HEK293 (cell line): ENCODE data around the gene RTP4.

Experiments used
- CTCF ChIA-PET: fragments of 350-600 bp; formaldehyde crosslinking; extraction: SDS; loops from one replicate; lab custom pipeline; 2021; ENCODE audit warnings: antibody characterized with exemption; lab: Yijun Ruan, JAX
- POLR2A ChIA-PET: fragments of 300-600 bp; formaldehyde crosslinking; extraction: SDS; loops from one replicate; lab custom pipeline; 2020; ENCODE audit warnings: antibody characterized with exemption, inconsistent platforms; lab: Yijun Ruan, JAX
- H3K27ac ChIP-seq: fragments of 200-500 bp; sonication (Bioruptor generic); 2 replicates; pipeline ENCODE4 v1.5.1; 2014; ENCODE audit warnings: low read depth, low read length, control low read depth, inconsistent platforms; ENCODE audit errors: extremely low read depth
- H3K36me3 ChIP-seq, 2 experiments: fragments of 200-500 bp in 1 of 2; sonication (Bioruptor generic) in 1 of 2; 1 replicate in 1 of 2; 2 replicates in 1 of 2; pipeline ENCODE4 v1.5.1; 2014 to 2017; ENCODE audit warnings: inconsistent platforms in 2 of 2, low read length in 2 of 2; ENCODE audit not compliant: control insufficient read depth in 2 of 2, insufficient read depth in 1 of 2
- H3K4me1 ChIP-seq: fragments of 200-500 bp; sonication (Bioruptor generic); 2 replicates; pipeline ENCODE4 v1.5.1; 2014; ENCODE audit warnings: mild to moderate bottlenecking, low read length, inconsistent platforms; ENCODE audit not compliant: control insufficient read depth, insufficient read depth
- H3K4me3 ChIP-seq: 2 replicates; pipeline ENCODE4 v1.5.1; 2011; ENCODE audit warnings: low read depth, mild to moderate bottlenecking, control low read depth, low read length, moderate library complexity
- H3K9me3 ChIP-seq: fragments of 200-500 bp; sonication (Bioruptor generic); 2 replicates; pipeline ENCODE4 v1.5.1; 2014; ENCODE audit warnings: low read depth, low read length, inconsistent platforms; ENCODE audit not compliant: control insufficient read depth, insufficient read depth
- HOXC10 ChIP-seq: sonication (generic); formaldehyde crosslinking; IDR thresholded peaks from 2 replicates; pipeline ENCODE4 v1.8.1; 2023; ENCODE audit warnings: mild to moderate bottlenecking, missing genetic modification reagents
- OVOL3 ChIP-seq: fragments of 450-650 bp; formaldehyde crosslinking; IDR thresholded peaks from 2 replicates; pipeline ENCODE4 v1.5.1; 2016; ENCODE audit warnings: missing biosample characterization, missing genetic modification characterization
- YY1 ChIP-seq: fragments of 450-650 bp; formaldehyde crosslinking; IDR thresholded peaks from 2 replicates; pipeline ENCODE4 v1.5.1; 2018; ENCODE audit warnings: missing biosample characterization, missing genetic modification characterization
- ZNF112 ChIP-seq: fragments of 450-650 bp; formaldehyde crosslinking; IDR thresholded peaks from 2 replicates; pipeline ENCODE4 v1.5.0; 2017; ENCODE audit warnings: missing biosample characterization, missing genetic modification characterization
- ZNF133 ChIP-seq: fragments of 450-650 bp; formaldehyde crosslinking; IDR thresholded peaks from 2 replicates; pipeline ENCODE4 v1.5.1; 2016; ENCODE audit warnings: missing biosample characterization, missing genetic modification characterization
- ZNF155 ChIP-seq: fragments of 450-650 bp; formaldehyde crosslinking; IDR thresholded peaks from 2 replicates; pipeline ENCODE4 v1.5.1; 2016; ENCODE audit warnings: missing biosample characterization, missing genetic modification characterization
- ZNF510 ChIP-seq: fragments of 450-650 bp; formaldehyde crosslinking; IDR thresholded peaks from 2 replicates; pipeline ENCODE4 v1.5.1; 2018; ENCODE audit warnings: mild to moderate bottlenecking, missing genetic modification characterization, missing biosample characterization; ENCODE audit not compliant: insufficient replicate concordance
- ZNF548 ChIP-seq: fragments of 450-650 bp; formaldehyde crosslinking; IDR thresholded peaks from 2 replicates; pipeline ENCODE4 v1.5.1; 2016; ENCODE audit warnings: missing biosample characterization, missing genetic modification characterization
- ZNF596 ChIP-seq: fragments of 450-650 bp; IDR thresholded peaks from 2 replicates; pipeline ENCODE4 v1.5.0; 2018; ENCODE audit warnings: missing biosample characterization, mild to moderate bottlenecking, missing genetic modification characterization, moderate library complexity
- ZSCAN23 ChIP-seq: fragments of 450-650 bp; formaldehyde crosslinking; IDR thresholded peaks from 2 replicates; pipeline ENCODE4 v1.5.1; 2016; ENCODE audit warnings: missing biosample characterization, missing genetic modification characterization
- TF ChIP-seq, protein P1 (sequence below): IDR thresholded peaks from 2 replicates; pipeline ENCODE4 v1.6.1; 2011; ENCODE audit warnings: mild to moderate bottlenecking, low read depth, low read length, borderline replicate concordance
- TF ChIP-seq, protein P2 (sequence below): fragments of 450-650 bp; formaldehyde crosslinking; IDR thresholded peaks from 2 replicates; pipeline ENCODE4 v1.5.1; 2016; ENCODE audit warnings: missing biosample characterization, missing genetic modification characterization
- TF ChIP-seq, protein P3 (sequence below): fragments of 450-650 bp; formaldehyde crosslinking; IDR thresholded peaks from 2 replicates; pipeline ENCODE4 v1.5.1; 2017; ENCODE audit warnings: missing biosample characterization, missing genetic modification characterization
- TF ChIP-seq, protein P4 (sequence below): fragments of 450-650 bp; formaldehyde crosslinking; IDR thresholded peaks from 2 replicates; pipeline ENCODE4 v1.5.1; 2016; ENCODE audit warnings: missing biosample characterization, missing genetic modification characterization
- TF ChIP-seq, protein P5 (sequence below): fragments of 450-650 bp; formaldehyde crosslinking; IDR thresholded peaks from 2 replicates; pipeline ENCODE4 v1.5.1; 2017; ENCODE audit warnings: missing biosample characterization, missing genetic modification characterization
- TF ChIP-seq, protein P6 (sequence below): fragments of 450-650 bp; formaldehyde crosslinking; IDR thresholded peaks from 2 replicates; pipeline ENCODE4 v1.5.1; 2016; ENCODE audit warnings: missing biosample characterization, missing genetic modification characterization

The RTP4 gene

DNA sequence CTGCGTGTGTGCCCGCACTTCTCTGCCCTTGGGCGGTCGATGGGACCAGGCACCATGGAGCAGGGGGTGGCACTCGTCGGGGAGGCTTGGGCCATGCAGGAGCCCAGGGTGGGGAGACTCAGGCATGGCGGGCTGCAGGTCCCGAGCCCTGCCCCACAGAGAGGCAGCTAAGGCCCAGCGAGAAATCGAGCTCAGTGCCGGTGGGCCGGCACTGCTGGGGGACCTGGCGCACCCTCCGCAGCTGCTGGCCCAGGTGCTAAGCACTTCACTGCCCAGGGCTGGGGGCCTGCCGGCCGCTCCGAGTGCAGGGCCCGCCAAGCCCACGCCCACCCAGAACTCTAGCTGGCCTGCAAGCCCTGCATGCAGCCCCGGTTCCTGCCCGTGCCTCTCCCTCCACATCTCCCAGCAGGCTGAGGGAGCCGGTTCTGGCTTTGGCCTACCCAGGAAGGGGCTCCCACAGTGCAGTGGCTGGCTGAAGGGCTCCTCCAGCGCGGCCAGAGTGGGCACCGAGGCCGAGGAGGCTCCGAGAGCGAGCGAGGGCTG lies 553 bp upstream of the RTP4 start (continued):
- TF ChIP-seq, protein P1, sequence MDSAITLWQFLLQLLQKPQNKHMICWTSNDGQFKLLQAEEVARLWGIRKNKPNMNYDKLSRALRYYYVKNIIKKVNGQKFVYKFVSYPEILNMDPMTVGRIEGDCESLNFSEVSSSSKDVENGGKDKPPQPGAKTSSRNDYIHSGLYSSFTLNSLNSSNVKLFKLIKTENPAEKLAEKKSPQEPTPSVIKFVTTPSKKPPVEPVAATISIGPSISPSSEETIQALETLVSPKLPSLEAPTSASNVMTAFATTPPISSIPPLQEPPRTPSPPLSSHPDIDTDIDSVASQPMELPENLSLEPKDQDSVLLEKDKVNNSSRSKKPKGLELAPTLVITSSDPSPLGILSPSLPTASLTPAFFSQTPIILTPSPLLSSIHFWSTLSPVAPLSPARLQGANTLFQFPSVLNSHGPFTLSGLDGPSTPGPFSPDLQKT = no peak
- TF ChIP-seq, protein P2, sequence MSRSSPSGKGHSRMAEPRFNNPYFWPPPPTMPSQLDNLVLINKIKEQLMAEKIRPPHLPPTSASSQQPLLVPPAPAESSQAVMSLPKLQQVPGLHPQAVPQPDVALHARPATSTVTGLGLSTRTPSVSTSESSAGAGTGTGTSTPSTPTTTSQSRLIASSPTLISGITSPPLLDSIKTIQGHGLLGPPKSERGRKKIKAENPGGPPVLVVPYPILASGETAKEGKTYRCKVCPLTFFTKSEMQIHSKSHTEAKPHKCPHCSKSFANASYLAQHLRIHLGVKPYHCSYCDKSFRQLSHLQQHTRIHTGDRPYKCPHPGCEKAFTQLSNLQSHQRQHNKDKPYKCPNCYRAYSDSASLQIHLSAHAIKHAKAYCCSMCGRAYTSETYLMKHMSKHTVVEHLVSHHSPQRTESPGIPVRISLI (tag by site-specific recombination) = no peak
- no peak for TF ChIP-seq ZNF155
- no peak for TF ChIP-seq ZNF510 (tag by site-specific recombination)

DNA sequence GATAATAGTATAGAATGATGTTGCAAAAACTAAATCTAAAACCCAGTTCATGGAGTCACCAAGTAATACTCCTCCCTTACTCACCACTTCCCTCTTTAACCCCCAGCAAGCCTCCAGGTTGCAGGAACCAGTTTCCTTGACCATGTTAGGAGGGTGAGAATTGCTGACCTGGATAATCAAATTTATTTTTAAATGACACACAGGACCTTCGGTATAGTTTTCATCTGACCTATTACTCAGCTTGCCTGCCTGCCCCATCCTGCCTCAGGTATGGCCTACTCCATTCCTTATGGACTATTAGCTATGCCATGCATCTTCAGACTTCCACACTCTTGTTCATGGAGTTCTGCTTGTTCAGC lies 883 bp downstream of the RTP4 start:
- Histone ChIP-seq H3K27ac (no peak overlapping the region), H3K4me3 (no peak overlapping the region), H3K4me1 (no peaks in the 10 kb centered on the region), H3K9me3 (no peaks in the 10 kb centered on the region), H3K36me3 (no peaks in the 10 kb centered on the region)
- CTCF ChIA-PET = no interaction called here
- TF ChIP-seq ZNF133 = no peak
- TF ChIP-seq, protein P3, sequence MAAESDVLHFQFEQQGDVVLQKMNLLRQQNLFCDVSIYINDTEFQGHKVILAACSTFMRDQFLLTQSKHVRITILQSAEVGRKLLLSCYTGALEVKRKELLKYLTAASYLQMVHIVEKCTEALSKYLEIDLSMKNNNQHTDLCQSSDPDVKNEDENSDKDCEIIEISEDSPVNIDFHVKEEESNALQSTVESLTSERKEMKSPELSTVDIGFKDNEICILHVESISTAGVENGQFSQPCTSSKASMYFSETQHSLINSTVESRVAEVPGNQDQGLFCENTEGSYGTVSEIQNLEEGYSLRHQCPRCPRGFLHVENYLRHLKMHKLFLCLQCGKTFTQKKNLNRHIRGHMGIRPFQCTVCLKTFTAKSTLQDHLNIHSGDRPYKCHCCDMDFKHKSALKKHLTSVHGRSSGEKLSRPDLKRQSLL (tag by site-specific recombination) = no peak
- TF ChIP-seq ZNF548 (tag by site-specific recombination) = no peak
- no peak for TF ChIP-seq ZSCAN23 (tag by site-specific recombination)
- no peak for TF ChIP-seq HOXC10 (CRISPR knock-in tag)
- TF ChIP-seq, protein P4, sequence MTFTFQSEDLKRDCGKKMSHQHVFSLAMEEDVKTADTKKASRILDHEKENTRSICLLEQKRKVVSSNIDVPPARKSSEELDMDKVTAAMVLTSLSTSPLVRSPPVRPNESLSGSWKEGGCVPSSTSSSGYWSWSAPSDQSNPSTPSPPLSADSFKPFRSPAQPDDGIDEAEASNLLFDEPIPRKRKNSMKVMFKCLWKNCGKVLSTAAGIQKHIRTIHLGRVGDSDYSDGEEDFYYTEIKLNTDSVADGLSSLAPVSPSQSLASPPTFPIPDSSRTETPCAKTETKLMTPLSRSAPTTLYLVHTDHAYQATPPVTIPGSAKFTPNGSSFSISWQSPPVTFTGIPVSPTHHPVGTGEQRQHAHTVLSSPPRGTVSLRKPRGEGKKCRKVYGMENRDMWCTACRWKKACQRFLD (tag by site-specific recombination) = no peak
- TF ChIP-seq, protein P5, sequence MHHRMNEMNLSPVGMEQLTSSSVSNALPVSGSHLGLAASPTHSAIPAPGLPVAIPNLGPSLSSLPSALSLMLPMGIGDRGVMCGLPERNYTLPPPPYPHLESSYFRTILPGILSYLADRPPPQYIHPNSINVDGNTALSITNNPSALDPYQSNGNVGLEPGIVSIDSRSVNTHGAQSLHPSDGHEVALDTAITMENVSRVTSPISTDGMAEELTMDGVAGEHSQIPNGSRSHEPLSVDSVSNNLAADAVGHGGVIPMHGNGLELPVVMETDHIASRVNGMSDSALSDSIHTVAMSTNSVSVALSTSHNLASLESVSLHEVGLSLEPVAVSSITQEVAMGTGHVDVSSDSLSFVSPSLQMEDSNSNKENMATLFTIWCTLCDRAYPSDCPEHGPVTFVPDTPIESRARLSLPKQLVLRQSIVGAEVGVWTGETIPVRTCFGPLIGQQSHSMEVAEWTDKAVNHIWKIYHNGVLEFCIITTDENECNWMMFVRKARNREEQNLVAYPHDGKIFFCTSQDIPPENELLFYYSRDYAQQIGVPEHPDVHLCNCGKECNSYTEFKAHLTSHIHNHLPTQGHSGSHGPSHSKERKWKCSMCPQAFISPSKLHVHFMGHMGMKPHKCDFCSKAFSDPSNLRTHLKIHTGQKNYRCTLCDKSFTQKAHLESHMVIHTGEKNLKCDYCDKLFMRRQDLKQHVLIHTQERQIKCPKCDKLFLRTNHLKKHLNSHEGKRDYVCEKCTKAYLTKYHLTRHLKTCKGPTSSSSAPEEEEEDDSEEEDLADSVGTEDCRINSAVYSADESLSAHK (tag by site-specific recombination) = no peak
- TF ChIP-seq, protein P6, sequence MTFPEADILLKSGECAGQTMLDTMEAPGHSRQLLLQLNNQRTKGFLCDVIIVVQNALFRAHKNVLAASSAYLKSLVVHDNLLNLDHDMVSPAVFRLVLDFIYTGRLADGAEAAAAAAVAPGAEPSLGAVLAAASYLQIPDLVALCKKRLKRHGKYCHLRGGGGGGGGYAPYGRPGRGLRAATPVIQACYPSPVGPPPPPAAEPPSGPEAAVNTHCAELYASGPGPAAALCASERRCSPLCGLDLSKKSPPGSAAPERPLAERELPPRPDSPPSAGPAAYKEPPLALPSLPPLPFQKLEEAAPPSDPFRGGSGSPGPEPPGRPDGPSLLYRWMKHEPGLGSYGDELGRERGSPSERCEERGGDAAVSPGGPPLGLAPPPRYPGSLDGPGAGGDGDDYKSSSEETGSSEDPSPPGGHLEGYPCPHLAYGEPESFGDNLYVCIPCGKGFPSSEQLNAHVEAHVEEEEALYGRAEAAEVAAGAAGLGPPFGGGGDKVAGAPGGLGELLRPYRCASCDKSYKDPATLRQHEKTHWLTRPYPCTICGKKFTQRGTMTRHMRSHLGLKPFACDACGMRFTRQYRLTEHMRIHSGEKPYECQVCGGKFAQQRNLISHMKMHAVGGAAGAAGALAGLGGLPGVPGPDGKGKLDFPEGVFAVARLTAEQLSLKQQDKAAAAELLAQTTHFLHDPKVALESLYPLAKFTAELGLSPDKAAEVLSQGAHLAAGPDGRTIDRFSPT (tag by site-specific recombination) = no peak
- no peak for TF ChIP-seq YY1
- no peak for TF ChIP-seq OVOL3 (tag by site-specific recombination)
- no peak for TF ChIP-seq ZNF112 (tag by site-specific recombination)
- TF ChIP-seq ZNF596 (tag by site-specific recombination) = no peak
- POLR2A ChIA-PET = no interaction called here
